Subcutaneous abdominal adipose tissue (tissue), 5 donors: ENCODE data around the gene GAPDH.

Source experiments
- H3K27ac ChIP-seq: one replicate; pipeline ENCODE4 v1.7.0; 2013; ENCODE audit warnings: low read depth, mild to moderate bottlenecking, inconsistent platforms, low read length, moderate library complexity
- H3K27me3 ChIP-seq, 5 donors: one replicate each; pipeline ENCODE4 v1.7.0; 2013; ENCODE audit warnings: low read length in 5 of 5, inconsistent platforms in 1 of 5; ENCODE audit not compliant: control insufficient read depth in 5 of 5, insufficient read depth in 4 of 5
- H3K36me3 ChIP-seq, 5 donors: one replicate each; pipeline ENCODE4 v1.7.0; 2013; ENCODE audit warnings: low read length in 5 of 5; ENCODE audit not compliant: control insufficient read depth in 5 of 5, insufficient read depth in 5 of 5
- H3K4me1 ChIP-seq, 5 donors: one replicate each; pipeline ENCODE4 v1.7.0; 2013; ENCODE audit warnings: low read length in 5 of 5, mild to moderate bottlenecking in 3 of 5, moderate library complexity in 1 of 5; ENCODE audit not compliant: control insufficient read depth in 5 of 5, insufficient read depth in 5 of 5
- H3K4me3 ChIP-seq, 5 donors: one replicate each; pipeline ENCODE4 v1.7.0; 2013; ENCODE audit warnings: low read length in 5 of 5, low read depth in 1 of 5
- H3K9ac ChIP-seq, 5 donors: one replicate each; pipeline ENCODE4 v1.7.0; 2013; ENCODE audit warnings: low read length in 5 of 5, mild to moderate bottlenecking in 4 of 5, moderate library complexity in 3 of 5
- H3K9me3 ChIP-seq, 5 donors: one replicate each; pipeline ENCODE4 v1.7.0; 2013; ENCODE audit warnings: low read length in 5 of 5; ENCODE audit not compliant: control insufficient read depth in 5 of 5
- donor health status: healthy.
- donor health status: healthy.
- donor health status: healthy.
- donor health status: healthy.
- donor health status: healthy.

Gene GAPDH

DNA sequence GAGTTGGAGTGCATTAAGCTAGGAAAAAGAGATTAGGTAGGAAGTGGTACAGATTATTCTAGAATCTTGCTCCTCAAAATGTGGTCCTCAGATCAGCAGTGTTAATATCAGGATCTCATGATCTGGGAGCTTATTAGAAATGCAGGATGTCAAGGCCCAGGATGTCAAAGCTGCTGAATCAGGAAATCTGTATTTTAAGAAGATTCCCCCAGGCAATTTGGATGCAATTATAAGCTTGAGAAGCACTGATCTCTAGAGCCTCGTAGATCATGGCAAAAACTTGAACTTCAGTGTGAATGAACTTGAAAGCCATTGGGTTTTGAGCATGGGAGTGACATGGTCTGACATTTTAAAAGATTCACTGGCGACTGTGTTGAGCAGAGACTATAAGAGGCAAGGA lies 33.9 kb upstream of the GAPDH start:
- no peak overlapping the region for H3K27ac ChIP-seq
- no peak overlapping the region for H3K9ac ChIP-seq
- H3K36me3 ChIP-seq: peaks cover 9 to 36% (median 10%) of the 10 kb centered on the region in 5 donors
- no peak overlapping the region for H3K4me3 ChIP-seq
- peaks cover 0 to 2% (median 0%) of the 10 kb centered on the region in 5 donors for H3K4me1 ChIP-seq
- H3K9me3 ChIP-seq: no peaks in the 10 kb centered on the region
- H3K27me3 ChIP-seq: no peaks in the 10 kb centered on the region

GRCh38 chr12:6507102-6507998 lies 27.0 kb upstream of the GAPDH start:
- Histone ChIP-seq H3K27ac (no peak overlapping the region), H3K4me1 (no peaks in the 10 kb centered on the region), H3K27me3 (no peaks in the 10 kb centered on the region), H3K36me3 (peaks cover 0 to 41% (median 21%) of the 10 kb centered on the region in 5 donors), H3K9me3 (no peaks in the 10 kb centered on the region), H3K4me3 (no peak overlapping the region), H3K9ac (no peak overlapping the region)

DNA sequence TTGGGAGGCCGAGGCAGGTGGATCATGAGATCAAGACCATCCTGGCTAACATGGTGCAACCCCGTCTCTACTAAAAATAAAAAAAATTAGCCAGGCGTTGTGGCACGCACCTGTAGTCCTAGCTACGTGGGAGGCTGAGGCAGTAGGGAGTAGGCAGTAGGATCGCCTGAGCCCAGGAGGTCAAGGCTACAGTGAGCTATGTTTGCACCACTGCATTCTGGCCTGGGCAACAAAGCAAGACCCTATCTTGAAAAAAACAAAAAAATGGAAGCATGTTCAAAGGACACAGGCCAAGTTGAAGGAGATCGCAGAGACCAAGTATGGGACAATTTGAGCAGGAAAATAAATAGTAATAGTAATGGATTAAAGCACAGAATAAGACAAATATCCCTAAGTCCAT lies 26.2 kb upstream of the GAPDH start:
- Histone ChIP-seq H3K27ac (no peak overlapping the region), H3K36me3 (peaks cover 0 to 45% (median 27%) of the 10 kb centered on the region in 5 donors), H3K4me3 (no peak overlapping the region), H3K9ac (no peak overlapping the region), H3K9me3 (no peaks in the 10 kb centered on the region), H3K4me1 (no peaks in the 10 kb centered on the region), H3K27me3 (no peaks in the 10 kb centered on the region)

- H3K36me3 ChIP-seq: peaks cover 24 to 89% (median 67%) of the 10 kb centered on the region in 5 donors
- H3K27me3 ChIP-seq: no peaks in the 10 kb centered on the region
- no peaks in the 10 kb centered on the region for H3K9me3 ChIP-seq
- H3K4me1 ChIP-seq: no peaks in the 10 kb centered on the region
- H3K27ac ChIP-seq: no peak overlapping the region
- no peak overlapping the region for H3K9ac ChIP-seq
- no peak overlapping the region for H3K4me3 ChIP-seq
Measured at GRCh38 chr12:6520186-6520585, 14.1 kb upstream of the GAPDH start.

GRCh38 chr12:6522193-6522592 lies 12.1 kb upstream of the GAPDH start:
- H3K4me1 ChIP-seq: no peaks in the 10 kb centered on the region
- no peak overlapping the region for H3K4me3 ChIP-seq
- peaks cover 18 to 91% (median 73%) of the 10 kb centered on the region in 5 donors for H3K36me3 ChIP-seq
- no peak overlapping the region for H3K27ac ChIP-seq
- H3K9ac ChIP-seq: no peak overlapping the region
- no peaks in the 10 kb centered on the region for H3K27me3 ChIP-seq
- H3K9me3 ChIP-seq: no peaks in the 10 kb centered on the region

GRCh38 chr12:6523708-6524107 lies 10.6 kb upstream of the GAPDH start:
- no peak overlapping the region for H3K4me3 ChIP-seq
- no peaks in the 10 kb centered on the region for H3K9me3 ChIP-seq
- no peaks in the 10 kb centered on the region for H3K27me3 ChIP-seq
- H3K9ac ChIP-seq: no peak overlapping the region
- H3K27ac ChIP-seq: no peak overlapping the region
- peaks cover 12 to 95% (median 80%) of the 10 kb centered on the region in 5 donors for H3K36me3 ChIP-seq
- no peaks in the 10 kb centered on the region for H3K4me1 ChIP-seq

- Histone ChIP-seq H3K27me3 (no peaks in the 10 kb centered on the region), H3K27ac (no peak overlapping the region), H3K36me3 (peaks cover 12 to 97% (median 86%) of the 10 kb centered on the region in 5 donors), H3K9me3 (no peaks in the 10 kb centered on the region), H3K9ac (no peak overlapping the region), H3K4me3 (no peak overlapping the region), H3K4me1 (no peaks in the 10 kb centered on the region)
Measured at GRCh38 chr12:6524648-6525047, 9.7 kb upstream of the GAPDH start.

DNA sequence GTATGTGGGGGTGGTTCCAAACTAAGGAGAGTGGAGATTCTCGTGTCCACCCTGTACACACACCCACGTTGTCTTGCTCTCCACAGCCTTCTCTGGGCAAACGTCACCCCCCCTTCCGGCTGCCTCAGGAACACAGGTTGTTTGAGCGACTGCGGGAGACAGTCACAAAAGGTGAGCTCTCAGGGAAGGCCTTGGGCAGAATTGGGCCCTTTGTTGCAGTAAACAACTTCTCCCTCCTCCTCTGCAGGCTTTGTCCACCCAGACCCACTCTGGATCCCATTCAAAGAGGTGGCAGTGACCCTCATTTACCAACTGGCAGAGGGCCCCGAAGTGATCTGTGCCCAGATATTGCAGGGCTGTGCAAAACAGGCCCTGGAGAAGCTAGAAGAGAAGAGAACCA lies 8.1 kb upstream of the GAPDH start:
- Histone ChIP-seq H3K36me3 (peaks cover 16 to 98% (median 92%) of the 10 kb centered on the region in 5 donors), H3K27me3 (no peaks in the 10 kb centered on the region), H3K9ac (no peak overlapping the region), H3K27ac (no peak overlapping the region), H3K4me3 (no peak overlapping the region), H3K9me3 (no peaks in the 10 kb centered on the region), H3K4me1 (no peaks in the 10 kb centered on the region)

DNA sequence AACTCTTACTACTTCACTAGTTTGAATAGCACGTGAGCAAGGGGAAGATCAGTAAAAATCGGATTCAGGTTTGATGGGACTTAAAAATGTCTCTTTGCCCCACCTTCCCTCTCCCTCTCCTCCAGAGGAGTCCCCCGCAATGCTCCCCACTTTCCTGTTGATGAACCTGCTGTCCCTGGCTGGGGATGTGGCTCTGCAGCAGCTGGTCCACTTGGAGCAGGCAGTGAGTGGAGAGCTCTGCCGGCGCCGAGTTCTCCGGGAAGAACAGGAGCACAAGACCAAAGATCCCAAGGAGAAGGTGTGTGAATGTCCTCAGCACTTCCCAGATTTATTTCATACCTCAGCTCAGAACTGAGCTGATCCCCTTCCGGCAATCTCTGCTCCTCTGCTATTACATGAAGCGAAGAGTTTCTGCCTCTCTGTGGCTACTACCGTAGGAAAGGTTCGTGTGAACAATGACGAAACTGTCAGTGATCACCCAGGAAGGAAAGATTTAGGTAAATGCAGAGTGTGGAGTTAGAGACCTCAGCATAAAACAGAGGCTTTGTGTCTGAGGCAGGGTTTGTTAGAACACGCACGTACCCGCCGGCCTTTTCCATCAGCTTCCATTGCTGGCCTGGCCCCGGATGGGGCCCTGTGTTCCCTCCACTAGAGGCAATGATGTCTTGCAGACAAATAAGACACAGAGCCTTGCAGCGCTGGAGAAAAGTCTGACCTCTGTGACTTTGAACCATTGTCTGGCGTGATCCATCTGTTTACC lies 7.4 kb upstream of the GAPDH start:
- H3K36me3 ChIP-seq: peaks cover 12 to 91% (median 85%) of the 10 kb centered on the region in 5 donors
- no peaks in the 10 kb centered on the region for H3K27me3 ChIP-seq
- H3K27ac ChIP-seq: no peak overlapping the region
- H3K9me3 ChIP-seq: no peaks in the 10 kb centered on the region
- peaks cover 0 to 3% (median 2%) of the 10 kb centered on the region in 5 donors for H3K4me1 ChIP-seq
- H3K4me3 ChIP-seq: no peak overlapping the region
- H3K9ac ChIP-seq: no peak overlapping the region

- no peak overlapping the region for H3K4me3 ChIP-seq
- peaks cover 12 to 83% (median 78%) of the 10 kb centered on the region in 5 donors for H3K36me3 ChIP-seq
- no peak overlapping the region for H3K27ac ChIP-seq
- peaks cover 7 to 10% (median 10%) of the 10 kb centered on the region in 5 donors for H3K4me1 ChIP-seq
- no peaks in the 10 kb centered on the region for H3K9me3 ChIP-seq
- H3K27me3 ChIP-seq: no peaks in the 10 kb centered on the region
- no peak overlapping the region for H3K9ac ChIP-seq
Measured at GRCh38 chr12:6527711-6528110, 6.6 kb upstream of the GAPDH start.
